Activated T-cell treated with anti-CD3 and anti-CD28 coated beads for 48 hours (primary cell): ENCODE results near the gene LSM7.

ENCODE experiments used
- DNase-seq: peaks from one replicate; pipeline ENCODE4 v3.0.0-alpha.2; 2020; ENCODE audit warnings: low read depth

LSM7 gene

GRCh38 chr19:2338055-2338615 is 9.7 kb upstream of the LSM7 start:
- DNase-seq, result no peak

DNA sequence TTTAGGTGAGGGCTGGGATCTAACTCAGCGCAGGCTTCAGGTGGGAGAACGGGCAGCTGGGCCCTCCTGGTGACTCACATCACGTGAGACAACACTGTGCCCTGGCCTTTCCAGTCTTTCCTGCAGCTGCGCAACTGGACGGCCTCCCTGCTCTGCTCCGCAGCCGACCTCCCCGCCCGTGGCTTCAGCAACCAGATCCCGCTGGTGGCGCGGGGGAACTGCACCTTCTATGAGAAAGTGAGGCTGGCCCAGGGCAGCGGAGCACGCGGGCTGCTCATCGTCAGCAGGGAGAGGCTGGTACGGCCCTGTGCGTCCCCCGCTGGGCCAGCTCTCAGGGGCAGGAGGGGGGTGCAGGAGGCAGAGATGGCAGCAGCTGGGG is 8.9 kb upstream of the LSM7 start:
- DNase-seq, result no peak

- DNase-seq, result no peak
These were observed 8.3 kb upstream of the LSM7 start for GRCh38 chr19:2336528-2337328.

GRCh38 chr19:2335848-2336247 is 7.5 kb upstream of the LSM7 start:
- DNase-seq, result no peak

GRCh38 chr19:2334986-2335846 is 6.8 kb upstream of the LSM7 start:
- no peak for DNase-seq

DNA sequence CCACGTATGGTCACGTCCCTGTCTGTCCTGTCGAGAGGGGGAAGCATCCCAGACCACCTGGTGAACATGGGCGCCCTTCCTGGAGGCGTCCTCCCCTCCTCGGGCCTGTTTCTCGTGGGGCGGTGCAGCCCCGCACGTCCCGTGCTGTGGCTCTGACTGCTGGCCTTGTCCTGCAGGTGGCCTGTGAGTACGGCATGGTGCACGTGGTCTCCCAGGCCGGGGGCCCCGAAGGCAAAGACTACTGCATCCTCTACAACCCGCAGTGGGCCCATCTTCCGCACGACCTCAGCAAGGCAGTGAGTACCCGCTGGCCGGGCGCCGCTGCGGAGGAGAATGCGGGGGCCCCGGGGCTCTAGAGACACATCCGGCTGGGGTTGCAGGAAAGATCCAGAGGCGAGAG is 6.0 kb upstream of the LSM7 start:
- no peak for DNase-seq

GRCh38 chr19:2333807-2334211 is 5.4 kb upstream of the LSM7 start:
- no peak for DNase-seq

- no peak for DNase-seq
These were observed 4.8 kb upstream of the LSM7 start for GRCh38 chr19:2333027-2333806.

GRCh38 chr19:2332341-2333026 is 4.1 kb upstream of the LSM7 start:
- DNase-seq, result no peak

- DNase-seq, result no peak
These were observed 3.3 kb upstream of the LSM7 start for GRCh38 chr19:2331601-2332246.

- no peak for DNase-seq
These were observed 2.4 kb upstream of the LSM7 start for GRCh38 chr19:2330632-2331284.

DNA sequence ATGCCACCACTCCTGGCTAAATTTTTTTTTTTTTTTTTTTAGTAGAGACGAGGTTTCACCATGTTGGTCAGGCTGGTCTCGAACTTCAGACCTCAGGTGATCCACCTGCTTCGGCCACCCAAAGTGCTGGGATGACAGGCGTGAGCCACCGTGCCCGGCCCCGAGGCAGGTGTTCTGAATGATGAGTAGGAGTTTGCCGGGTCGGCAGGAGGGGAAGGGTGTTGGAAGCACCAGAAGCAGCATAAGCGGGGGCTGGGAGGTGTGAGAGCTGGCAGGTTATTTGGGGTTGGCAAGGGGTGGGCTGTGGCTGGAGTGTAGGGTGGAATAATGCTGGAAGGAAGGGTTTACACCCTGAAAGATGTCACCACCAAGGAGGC is 1.9 kb upstream of the LSM7 start:
- no peak for DNase-seq

DNA sequence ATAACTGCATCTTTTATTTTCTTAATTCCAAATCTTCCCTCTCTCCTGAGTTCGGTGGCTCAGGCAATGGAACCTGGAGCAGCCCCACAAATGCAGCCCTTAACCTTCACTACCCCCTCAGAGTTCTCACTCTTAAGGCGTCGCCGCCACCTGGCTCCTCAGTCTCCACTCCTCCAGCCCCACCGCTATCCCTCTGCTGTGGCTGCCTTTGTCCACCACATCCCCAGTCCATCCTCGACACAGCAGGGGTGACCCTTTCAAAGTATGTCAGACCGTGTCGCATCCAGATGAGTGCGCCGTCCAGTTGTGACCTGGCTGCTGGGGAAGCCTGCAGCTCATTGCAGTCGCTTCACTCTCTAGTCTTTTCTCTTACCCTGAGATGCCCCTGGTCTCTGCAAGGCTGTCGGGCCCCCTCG is 1.1 kb upstream of the LSM7 start:
- DNase-seq, result no peak

GRCh38 chr19:2329149-2329478 is 728 bp upstream of the LSM7 start:
- DNase-seq, result no peak

DNA sequence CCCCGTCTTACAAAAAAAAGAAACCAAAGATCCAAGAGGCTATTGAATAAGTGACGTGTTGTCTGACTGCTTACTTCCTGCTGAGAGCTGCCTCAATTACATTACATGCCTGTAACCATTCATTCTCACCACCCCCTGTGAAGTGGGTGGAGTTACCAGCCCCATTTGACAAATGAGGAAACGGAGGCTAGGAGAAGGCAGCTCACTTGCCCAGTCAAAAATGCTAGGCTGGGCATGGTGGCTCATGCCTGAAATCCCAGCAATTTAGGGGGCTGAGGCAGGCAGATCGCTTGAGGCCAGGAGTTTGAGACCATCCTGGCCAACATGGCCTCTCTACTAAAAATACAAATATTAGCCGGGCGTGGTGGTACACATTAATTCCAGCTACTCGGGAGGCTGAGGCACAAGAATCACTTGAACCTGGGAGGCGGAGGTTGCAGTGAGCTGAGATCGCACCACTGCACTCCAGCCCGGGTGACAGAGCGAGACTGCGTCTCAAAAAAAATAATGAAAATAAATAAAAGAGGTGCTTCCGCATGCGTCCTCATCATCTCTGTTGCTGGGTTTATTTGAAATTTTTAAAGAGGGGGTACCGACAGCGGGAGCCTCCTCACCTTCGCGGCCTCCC is 499 bp downstream of the LSM7 start:
- peak; percentile 46 for DNase-seq

DNA sequence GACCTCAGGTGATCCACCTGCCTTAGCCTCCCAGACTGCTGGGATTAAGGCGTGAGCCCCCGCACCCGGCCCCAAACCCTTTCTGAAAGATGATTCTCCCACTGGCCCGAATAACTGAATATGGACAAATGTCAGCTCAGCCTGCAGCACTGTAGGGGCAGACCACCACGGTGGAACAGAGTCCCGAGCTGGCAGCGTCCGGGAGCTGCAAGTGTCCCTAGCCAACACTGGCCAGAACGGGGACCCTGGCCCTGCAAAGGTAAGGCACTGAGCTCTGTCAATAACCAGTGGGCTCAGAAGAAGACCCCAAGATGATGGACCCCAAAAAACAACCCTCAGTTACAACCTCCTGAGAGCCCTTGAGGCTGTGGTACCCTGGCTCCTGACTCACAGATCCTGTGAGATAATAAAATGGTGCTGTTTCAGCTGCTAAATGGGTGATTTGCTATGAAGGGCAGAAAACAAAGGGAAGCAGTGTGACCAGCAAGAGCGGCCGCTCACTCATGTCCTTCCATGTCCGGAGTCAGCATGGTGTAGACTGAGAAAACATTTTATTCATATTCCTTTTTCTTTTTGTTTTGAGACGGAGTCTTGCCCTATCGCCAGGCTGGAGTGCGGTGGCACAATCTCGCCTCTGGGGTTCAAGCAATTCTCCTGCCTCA is 1.6 kb downstream of the LSM7 start:
- DNase-seq, result no peak

DNA sequence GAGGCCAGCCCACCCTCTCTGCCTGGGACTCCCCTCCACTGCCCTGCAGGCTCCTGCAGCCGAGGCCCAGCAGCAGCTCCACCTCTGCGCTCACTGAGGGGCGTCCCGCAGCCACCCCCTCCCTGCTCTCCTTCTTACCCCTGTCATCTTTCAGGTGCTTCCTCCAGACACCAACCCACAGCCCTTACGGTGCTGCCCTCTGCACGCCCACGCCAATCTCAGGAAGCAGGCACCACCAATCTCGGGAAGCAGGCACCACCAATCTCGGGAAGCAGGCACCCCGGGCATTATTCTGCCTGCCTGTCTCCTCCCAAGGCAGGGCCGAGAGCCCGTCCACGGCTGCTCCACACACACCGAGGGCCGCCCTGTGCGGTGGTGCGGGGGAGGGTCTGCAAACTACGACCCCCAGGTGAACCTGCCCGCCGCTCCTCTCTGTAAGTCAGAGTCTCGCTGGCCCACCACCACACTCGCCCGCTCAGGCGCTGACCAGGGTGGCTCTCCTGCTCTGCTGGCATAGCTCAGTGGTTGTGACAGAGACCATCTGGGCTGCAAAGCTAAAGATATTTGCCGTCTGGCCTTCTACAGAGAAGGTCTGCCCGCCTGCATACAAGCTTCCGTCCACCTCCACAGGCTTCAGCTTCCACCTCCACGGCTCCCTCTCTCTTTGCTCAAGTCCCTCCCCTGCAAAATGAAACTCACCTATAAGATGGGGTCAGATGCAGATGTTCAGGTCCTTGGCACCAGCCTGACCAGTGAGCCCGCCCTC is 2.9 kb downstream of the LSM7 start:
- no peak for DNase-seq

GRCh38 chr19:2324220-2324948 is 4.0 kb downstream of the LSM7 start:
- no peak for DNase-seq
